GM19438 (cell line): Measurements from ENCODE around the gene THADA.
A peak's percentile ranks its signal among the peaks of the same experiment; 100 is the strongest.
"Not testable (repeated sequence)": the region's sequence is repeated elsewhere in the genome, so short reads cannot be mapped to it uniquely, and the experiment has no call there.

Experiments
- ATAC-seq: cut with Tn5 transposase; IDR thresholded peaks from one replicate; pipeline ENCODE4 v1.9.1; 2021; ENCODE audit warnings: low read depth; ENCODE audit not compliant: unreplicated experiment

THADA gene

GRCh38 chr2:43396344-43396743 lies 199.5 kb downstream of the THADA start:
- ATAC-seq: not testable (repeated sequence)

GRCh38 chr2:43393918-43394317 lies 201.9 kb downstream of the THADA start:
- no peak for ATAC-seq

DNA sequence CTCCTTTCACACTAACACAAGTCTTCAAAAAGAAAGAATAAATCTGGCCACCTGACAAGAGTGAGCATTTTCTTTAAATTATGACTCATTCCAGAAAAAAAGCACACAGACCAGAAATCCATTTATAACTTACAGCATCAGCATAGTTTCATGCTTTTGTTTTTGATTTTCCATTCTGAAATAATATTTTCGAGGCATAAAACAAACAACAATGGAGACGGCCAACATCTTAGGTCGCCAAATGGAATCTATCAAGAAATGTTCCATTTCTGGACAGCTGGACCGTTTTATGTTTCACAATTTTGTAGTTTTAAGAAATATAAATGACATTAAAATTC lies 204.0 kb downstream of the THADA start:
- ATAC-seq: no peak

- no peak for ATAC-seq
Measured at GRCh38 chr2:43391201-43391877, 204.5 kb downstream of the THADA start.

- ATAC-seq: no peak
Measured at GRCh38 chr2:43389581-43390466, 206.0 kb downstream of the THADA start.

DNA sequence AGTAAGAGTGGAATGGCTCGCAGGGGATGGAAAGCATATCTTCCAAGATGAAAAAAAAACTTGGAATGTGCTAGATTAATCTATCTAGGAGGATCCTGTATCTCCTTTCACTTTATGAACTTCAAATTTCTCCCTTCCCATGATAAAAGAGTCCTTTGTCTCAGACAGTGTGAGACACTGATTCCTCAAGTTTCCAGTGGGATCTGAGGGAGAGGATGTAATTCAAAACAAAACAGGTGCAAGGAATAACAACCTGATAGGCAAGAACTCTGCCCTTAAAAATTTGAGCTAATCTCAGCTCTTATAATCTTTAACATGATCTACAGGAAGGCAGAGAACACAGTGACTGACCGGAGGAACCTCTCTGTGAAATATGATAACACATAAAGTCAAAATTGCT lies 207.5 kb downstream of the THADA start:
- ATAC-seq: no peak

GRCh38 chr2:43387092-43388062 lies 208.5 kb downstream of the THADA start:
- peak; percentile 58 for ATAC-seq

- ATAC-seq: not testable (repeated sequence)
Measured at GRCh38 chr2:43386679-43387078, 209.2 kb downstream of the THADA start.

DNA sequence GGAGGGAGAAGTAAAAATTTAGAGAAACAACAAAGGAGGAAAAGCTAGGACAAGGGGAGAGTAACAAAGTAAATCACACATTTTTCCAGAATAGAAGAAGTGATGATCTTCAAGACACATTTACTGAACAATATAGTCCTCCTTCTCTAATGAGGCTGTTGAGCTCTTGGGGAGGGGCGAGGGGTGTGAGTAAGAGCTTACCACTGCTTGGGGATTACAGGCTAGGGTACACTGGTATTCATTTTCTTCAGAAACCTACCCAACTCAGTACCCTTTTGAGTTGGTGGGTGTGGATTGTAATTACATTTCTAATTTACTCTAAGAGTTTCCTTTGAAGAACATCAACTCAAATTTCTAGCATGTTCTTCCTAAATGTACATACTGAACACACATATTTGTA lies 211.7 kb downstream of the THADA start:
- ATAC-seq: no peak

GRCh38 chr2:43383533-43383932 lies 212.3 kb downstream of the THADA start:
- no peak for ATAC-seq

DNA sequence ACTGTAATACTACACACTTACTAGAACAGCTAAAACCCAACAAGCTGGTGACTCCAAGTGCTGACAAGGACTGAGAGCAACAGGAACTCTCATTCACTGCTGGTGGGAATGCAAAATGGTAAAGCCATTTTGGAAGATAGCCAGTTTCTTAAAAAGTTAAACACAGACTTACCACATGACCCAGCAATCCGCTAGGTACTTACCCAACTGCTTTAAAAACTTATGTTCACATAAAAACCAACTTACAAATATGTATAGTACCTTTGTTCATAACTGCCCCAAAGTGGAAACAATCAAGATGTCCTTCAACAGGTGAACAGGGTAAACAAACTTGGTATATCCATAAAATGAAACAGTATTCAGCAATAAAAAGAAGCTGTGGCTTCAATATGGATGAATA lies 216.3 kb downstream of the THADA start:
- ATAC-seq: no peak

- ATAC-seq: no peak
Measured at GRCh38 chr2:43377327-43377726, 218.5 kb downstream of the THADA start.

- no peak for ATAC-seq
Measured at GRCh38 chr2:43376523-43377198, 219.2 kb downstream of the THADA start.

DNA sequence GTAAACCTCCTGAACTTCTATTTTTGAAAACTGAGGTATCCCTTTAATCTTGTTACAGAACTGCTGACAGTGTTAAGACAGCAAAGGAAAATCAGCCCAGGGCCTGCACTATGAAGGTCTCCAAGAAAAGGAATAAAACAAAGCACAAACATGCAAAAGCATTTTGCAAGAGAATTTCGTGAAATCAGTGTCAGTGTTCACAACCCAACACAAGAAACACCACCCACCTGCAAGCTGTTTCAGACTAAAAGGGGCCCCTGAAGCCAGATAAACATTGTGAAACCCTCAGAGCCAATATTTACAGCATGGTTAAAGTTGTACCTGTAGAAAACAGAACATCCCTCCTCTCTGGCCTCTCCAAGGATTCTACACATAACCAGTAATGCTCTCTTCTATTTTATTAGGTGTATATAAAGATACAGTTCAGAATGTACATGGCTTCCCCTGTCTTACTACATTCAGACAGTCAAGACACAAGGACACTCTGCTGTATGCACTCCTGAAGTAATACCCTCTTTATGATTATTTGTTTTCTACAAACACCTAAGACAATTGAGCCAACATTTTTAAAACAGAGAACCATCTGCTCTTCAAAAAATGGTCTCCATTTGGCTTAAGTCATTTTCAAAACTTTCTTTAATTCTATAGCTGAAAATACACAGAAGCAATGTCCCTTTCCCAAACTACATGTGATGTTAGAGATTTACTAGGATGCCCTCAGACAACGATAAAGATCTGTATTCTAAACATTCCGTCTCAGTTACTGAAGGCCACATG lies 219.9 kb downstream of the THADA start:
- no peak for ATAC-seq

DNA sequence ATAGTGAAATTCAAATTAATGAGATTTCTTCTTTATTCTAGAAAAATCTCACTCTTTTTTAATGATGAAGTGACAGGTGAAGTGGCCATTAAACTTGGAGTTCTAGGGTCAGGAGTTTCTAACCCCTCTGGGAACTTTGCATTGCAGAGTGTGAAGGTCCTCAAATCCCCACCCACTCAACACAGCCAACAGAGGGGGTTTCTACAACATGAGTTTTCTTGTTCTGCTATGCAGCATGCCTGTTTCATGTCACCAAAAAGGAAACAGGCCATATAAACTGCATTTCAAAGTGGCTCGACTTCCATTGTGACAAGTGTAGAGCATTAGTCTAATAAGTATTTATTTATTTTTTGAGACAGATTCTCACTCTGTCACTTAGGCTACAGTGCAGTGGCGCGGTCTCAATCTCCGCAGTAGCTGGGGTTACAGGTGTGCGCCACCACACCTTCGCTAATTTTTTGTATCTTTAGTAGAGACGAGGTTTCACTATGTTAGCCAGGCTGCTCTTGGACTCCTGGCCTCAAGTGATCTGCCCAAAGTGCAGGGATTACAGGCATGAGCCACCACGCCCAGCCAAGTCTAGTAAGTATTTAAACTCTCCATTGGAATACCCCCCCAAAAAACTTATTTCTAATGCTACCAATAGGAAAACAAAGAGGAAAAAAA lies 223.3 kb downstream of the THADA start:
- no peak for ATAC-seq

DNA sequence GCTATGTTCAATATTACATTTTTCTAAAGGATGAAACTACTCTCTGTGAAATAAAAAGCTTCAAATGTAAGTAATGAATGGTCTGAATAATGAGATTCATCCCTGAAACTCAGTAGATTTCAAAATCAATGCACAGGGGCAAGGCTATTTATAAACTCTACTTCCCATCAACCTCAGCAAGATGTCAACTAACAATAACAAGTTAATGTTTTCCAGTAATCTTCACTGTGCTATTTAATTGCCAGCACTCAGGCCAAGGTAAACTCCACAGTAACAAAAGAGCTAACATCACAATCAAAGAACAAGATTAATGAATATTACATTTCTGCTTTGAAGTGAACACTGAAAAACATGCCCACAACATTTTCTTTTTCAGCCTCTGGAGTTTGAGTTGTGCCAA lies 225.1 kb downstream of the THADA start:
- ATAC-seq: no peak

- ATAC-seq: no peak
Measured at GRCh38 chr2:43370146-43370545, 225.7 kb downstream of the THADA start.

GRCh38 chr2:43368483-43369385 lies 227.1 kb downstream of the THADA start:
- no peak for ATAC-seq
